K562 (cell line): ENCODE data around the gene CHMP5. TPM values are rescaled to one million over a fixed set of nuclear protein-coding genes. Genes with fewer than 3 reads are reported as not detected.

Source experiments
- ATAC-seq: fragments of 200-7000 bp; cut with Tn5 transposase; 3 replicates; pipeline ENCODE4 v1.9.1; 2020; ENCODE audit warnings: moderate library complexity
- BruUV-seq: library from RNA; stranded (reverse); fragments of 400-500 nt; replicated peaks from 2 replicates; lab custom pipeline; 2021; lab: Mats Ljungman, UMichigan
- CTCF ChIA-PET: fragments of 300-600 bp; formaldehyde crosslinking; extraction: SDS; loops from one replicate; lab custom pipeline; 2021; ENCODE audit warnings: low intra/inter-chr PET ratio; lab: Yijun Ruan, JAX
- POLR2A ChIA-PET: fragments of 300-600, 350-650 bp; sonication (Branson Sonifier 250); formaldehyde crosslinking; extraction: SDS; loops from one replicate; lab custom pipeline; 2021; ENCODE audit warnings: antibody characterized with exemption, inconsistent platforms; lab: Yijun Ruan, JAX
- DNase-seq, 4 experiments: peaks; one replicate each; pipeline versions ENCODE4 v3.0.0 to v3.0.0-alpha.2; 2011 to 2018; ENCODE audit warnings: low spot score in 3 of 4, mixed read lengths in 3 of 4; ENCODE audit errors: extremely low read depth in 1 of 4
- FAIRE-seq: peaks from 2 replicates; lab custom pipeline; 2011; peaks lifted over from hg19 to GRCh38; lab: Jason Lieb, UNC
- H2AFZ ChIP-seq: 2 replicates; pipeline ENCODE4 v1.6.0; 2011; ENCODE audit warnings: low read depth, low read length, control low read depth, inconsistent platforms
- H3K27ac ChIP-seq: fragments of 200-600 bp; 3 replicates; pipeline ENCODE4 v1.8.0; 2011; ENCODE audit warnings: low read depth, mild to moderate bottlenecking, control low read depth, inconsistent platforms, low read length, moderate library complexity, mixed read lengths; ENCODE audit errors: extremely low read depth
- H3K27me3 ChIP-seq, 2 experiments: fragments of 300-600 bp in 1 of 2; 2 replicates in 1 of 2; 3 replicates in 1 of 2; pipeline versions ENCODE4 v1.6.0 to v1.8.0; 2011; ENCODE audit warnings: inconsistent platforms in 2 of 2, low read length in 2 of 2, mild to moderate bottlenecking in 1 of 2, mixed read lengths in 1 of 2, moderate library complexity in 1 of 2; ENCODE audit not compliant: control insufficient read depth in 2 of 2, insufficient read depth in 2 of 2
- H3K36me3 ChIP-seq: fragments of 300-600 bp; 3 replicates; pipeline ENCODE4 v1.8.0; 2011; ENCODE audit warnings: mild to moderate bottlenecking, low read length, inconsistent platforms; ENCODE audit not compliant: control insufficient read depth, insufficient read depth
- H3K4me1 ChIP-seq, 2 experiments: fragments of 200-600 bp in 1 of 2; replicated peaks in 1 of 2; 2 replicates in 1 of 2; 3 replicates in 1 of 2; pipeline versions ENCODE4 v1.5.1 to v1.8.0; 2011; ENCODE audit warnings: inconsistent platforms in 2 of 2, low read length in 2 of 2, mild to moderate bottlenecking in 1 of 2, mixed read lengths in 1 of 2, moderate library complexity in 1 of 2; ENCODE audit not compliant: control insufficient read depth in 2 of 2, insufficient read depth in 2 of 2
- H3K4me2 ChIP-seq: 2 replicates; pipeline ENCODE4 v1.6.1; 2011; ENCODE audit warnings: low read length, control low read depth, inconsistent platforms, mixed read lengths; ENCODE audit not compliant: insufficient read depth
- H3K4me3 ChIP-seq: fragments of 200-600 bp; sonication (generic), shearing (Covaris generic); 2 replicates; pipeline ENCODE4 v1.5.1; 2016; ENCODE audit warnings: control low read depth, inconsistent platforms
- H3K79me2 ChIP-seq: fragments of 200-600 bp; 3 replicates; pipeline ENCODE4 v1.8.0; 2011; ENCODE audit warnings: low read length, inconsistent platforms; ENCODE audit not compliant: control insufficient read depth, insufficient read depth
- H3K9ac ChIP-seq, 2 experiments: 2 replicates each; pipeline versions ENCODE4 v1.6.0 to v1.6.1; 2011; ENCODE audit warnings: low read depth in 2 of 2, low read length in 2 of 2, control low read depth in 1 of 2, inconsistent platforms in 1 of 2, mild to moderate bottlenecking in 1 of 2, mixed read lengths in 1 of 2; ENCODE audit not compliant: insufficient read depth in 1 of 2
- H3K9me1 ChIP-seq: one replicate; pipeline ENCODE4 v1.6.0; 2011; ENCODE audit warnings: inconsistent platforms, mild to moderate bottlenecking, low read length, moderate library complexity; ENCODE audit not compliant: control insufficient read depth, insufficient read depth
- H3K9me3 ChIP-seq: replicated peaks from 2 replicates; pipeline ENCODE4 v1.5.1; 2011; ENCODE audit warnings: low read depth, low read length, inconsistent platforms; ENCODE audit not compliant: control insufficient read depth, insufficient read depth
- H4K20me1 ChIP-seq: replicated peaks from 2 replicates; pipeline ENCODE4 v1.6.1; 2011; ENCODE audit warnings: low read length, inconsistent platforms, mixed read lengths; ENCODE audit not compliant: control insufficient read depth, insufficient read depth
- E2F6 ChIP-seq, 2 experiments: IDR thresholded peaks; 2 replicates each; pipeline ENCODE4 v1.6.1; 2011; ENCODE audit warnings: borderline replicate concordance in 1 of 2, control low read depth in 1 of 2, low read depth in 1 of 2, low read length in 1 of 2, mild to moderate bottlenecking in 1 of 2, mixed read lengths in 1 of 2, moderate library complexity in 1 of 2; ENCODE audit not compliant: insufficient read depth in 1 of 2, insufficient read length in 1 of 2, poor library complexity in 1 of 2, severe bottlenecking in 1 of 2; ENCODE audit errors: extremely low read depth in 1 of 2
- TBL1XR1 ChIP-seq, 2 experiments: IDR thresholded peaks; 2 replicates each; pipeline ENCODE4 v1.6.1; 2012; ENCODE audit warnings: improper control_type of control experiment in 2 of 2, low read length in 2 of 2, mild to moderate bottlenecking in 1 of 2
- ZNF551 ChIP-seq: fragments of 250-450 bp; sonication (Bioruptor Pico); IDR thresholded peaks from 2 replicates; pipeline ENCODE4 v1.5.0; 2021; ENCODE audit warnings: mild to moderate bottlenecking, moderate library complexity
- ZNF76 ChIP-seq: fragments of 250-450 bp; sonication (Bioruptor Pico); IDR thresholded peaks from 2 replicates; pipeline ENCODE4 v1.4.0; 2020; ENCODE audit warnings: mild to moderate bottlenecking, moderate library complexity, borderline replicate concordance
- WGBS: fragments of 100-300 bp; shearing (Covaris generic); methylation state at CpG from one replicate; pipeline ENCODE4 v1.1.6; 2016; ENCODE audit warnings: low coverage, mixed read lengths; ENCODE audit not compliant: insufficient coverage; ENCODE audit errors: missing lambda C conversion rate; 5-methylcytosine and 5-hydroxymethylcytosine counted together
- in situ Hi-C: fragments of 300-500 bp; cut with MboI; formaldehyde crosslinking; loops from 4 replicates; pipeline ENCODE4 v1.15.0; 2018; ENCODE audit warnings: inconsistent platforms, mixed read lengths
- intact Hi-C: fragments of 100-400 bp; cut with micrococcal nuclease; formaldehyde crosslinking; loops from 2 replicates; pipeline ENCODE4 v1.14.2; 2022
- polyA plus RNA-seq, 8 experiments: library from polyadenylated mRNA; depleted of rRNA in 4 of 8; stranded (reverse) in 5 of 8; unstranded in 3 of 8; fragments of >200 nt; fragmentation: Nextera tagmentation in 2 of 8; fragmentation: Illumina TruSeq in 1 of 8; extraction: Ambion mirVana in 2 of 8; extraction: Trizol in 1 of 8; gene quantifications; 2 replicates each; pipeline versions ENCODE4 v1.2.1 to v1.2.3, GENCODE V29; 2011 to 2014; ENCODE audit warnings: inconsistent platforms in 1 of 8, missing spikeins in 1 of 8
- total RNA-seq, 7 experiments: library from RNA; depleted of rRNA in 6 of 7; stranded (reverse); fragments of >200 nt in 6 of 7; fragmentation: Illumina TruSeq in 2 of 7; extraction: Trizol in 2 of 7; gene quantifications; 2 replicates each; pipeline versions ENCODE4 v1.2.1 to v1.2.3, GENCODE V29; 2011 to 2021; ENCODE audit warnings: low replicate concordance in 1 of 7

The CHMP5 gene
- total and polyA plus RNA-seq, 9 of the 15 experiments (the other 6 are each of a cell fraction or from before 2014, with no cell fraction given), result 36.0 to 105 (median 54.9) TPM

- POLR2A ChIA-PET, result interaction anchor here (1.0 kb wide), 2 partner anchors 11 to 300 kb away, joined by 3 to 4 read pairs; no protein-coding TSS in a partner anchor
- Histone ChIP-seq H3K27me3 (no peaks in the 10 kb centered on the region), H3K9ac (no peak overlapping the region), H3K9me1 (no peaks in the 10 kb centered on the region), H3K27ac (no peak overlapping the region), H3K36me3 (no peaks in the 10 kb centered on the region), H4K20me1 (no peaks in the 10 kb centered on the region), H3K4me3 (no peak overlapping the region)
- no peak for ATAC-seq
- intact Hi-C loops, result no loop called here
- CTCF ChIA-PET, result no interaction called here
- TF ChIP-seq TBL1XR1 (IDR thresholded peaks at IDR 0.05; ENCODE audit: low read length in 2 of 2) (no peak), E2F6 (IDR thresholded peaks at IDR 0.05; ENCODE audit: borderline replicate concordance in 1 of 2, extremely low read depth in 1 of 2, insufficient read depth in 1 of 2, insufficient read length in 1 of 2, low read depth in 1 of 2, low read length in 1 of 2, poor library complexity in 1 of 2, severe bottlenecking in 1 of 2) (no peak), ZNF551 (no peak), ZNF76 (CRISPR knock-in tag) (no peak)
- TF ChIP-seq, all 486 proteins: peak for 0
- no TSS peak for BruUV-seq
- no peak overlapping the region for H3K4me2 ChIP-seq
- H3K9me3 ChIP-seq, result no peaks in the 10 kb centered on the region
- H2AFZ ChIP-seq, result no peak overlapping the region
- FAIRE-seq, result no peak
- H3K4me1 ChIP-seq, result peaks cover 17 to 20% of the 10 kb centered on the region in 2 experiments; a peak in 4 of 5 replicates
- no peaks in the 10 kb centered on the region for H3K79me2 ChIP-seq
- 36% methylated on average over 6 of the region's 6 CpGs for WGBS
- DNase-seq, result no peak
- in situ Hi-C loops, result loop anchor here (25.0 kb wide), 2 partner anchors 680 to 855 kb away; partner anchors contain the start of genes ACO1, NDUFB6, SMIM27 and TOPORS
Observed at GRCh38 chr9:33242609-33243134, 22.2 kb upstream of the CHMP5 start.
